ENCODE data around the gene CHRNB2.

DNA sequence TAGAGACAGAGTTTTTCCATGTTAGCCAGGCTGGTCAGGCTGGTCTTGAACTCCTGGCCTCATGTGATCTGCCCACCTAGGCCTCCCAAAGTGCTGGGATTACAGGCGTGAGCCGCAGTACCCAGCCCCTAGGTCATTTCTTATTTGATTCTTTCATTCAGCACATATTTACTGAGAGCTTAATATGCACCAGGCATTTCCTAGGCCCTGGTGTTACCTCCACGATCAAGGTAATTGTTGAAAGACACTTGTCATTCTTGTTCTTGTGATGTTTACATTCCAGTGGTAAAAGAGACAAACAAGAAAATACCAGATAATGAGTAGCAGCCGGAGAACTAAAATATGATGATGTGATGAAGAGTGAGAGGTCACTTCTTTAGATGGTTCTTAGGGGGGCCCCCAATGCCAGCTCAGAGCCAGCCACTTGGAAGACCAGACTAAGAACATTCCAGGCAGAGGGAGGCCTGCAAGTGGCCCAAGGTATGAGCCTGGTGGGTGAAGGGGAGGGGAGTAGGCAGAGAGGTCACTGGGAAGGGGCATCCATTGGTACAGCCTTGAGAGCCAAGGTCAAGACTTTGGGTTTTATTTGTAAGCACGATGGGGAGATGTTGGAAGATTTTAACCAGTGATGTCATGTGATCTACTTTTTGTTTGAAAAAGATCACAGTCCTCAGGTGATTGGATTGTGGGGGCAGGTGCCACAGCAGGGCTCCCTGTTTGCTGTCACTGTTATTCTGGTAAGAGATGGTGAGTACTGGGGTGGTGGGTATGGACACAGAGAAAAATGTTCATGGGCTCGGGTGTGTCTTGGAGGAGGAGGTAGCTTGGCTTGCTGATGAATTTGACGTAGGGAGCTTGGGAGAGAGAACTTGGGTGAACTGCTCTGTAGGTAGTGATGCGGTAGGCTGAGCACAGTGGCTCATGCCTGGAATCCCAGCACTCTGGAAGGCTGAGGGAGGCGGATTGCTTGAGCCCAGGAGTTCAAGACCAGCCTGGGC, 27.8 kb upstream of the CHRNB2 start:
- TF ChIP-seq POLR2A (IDR thresholded peaks at IDR 0.05): no peak
- TF ChIP-seq, protein P1, sequence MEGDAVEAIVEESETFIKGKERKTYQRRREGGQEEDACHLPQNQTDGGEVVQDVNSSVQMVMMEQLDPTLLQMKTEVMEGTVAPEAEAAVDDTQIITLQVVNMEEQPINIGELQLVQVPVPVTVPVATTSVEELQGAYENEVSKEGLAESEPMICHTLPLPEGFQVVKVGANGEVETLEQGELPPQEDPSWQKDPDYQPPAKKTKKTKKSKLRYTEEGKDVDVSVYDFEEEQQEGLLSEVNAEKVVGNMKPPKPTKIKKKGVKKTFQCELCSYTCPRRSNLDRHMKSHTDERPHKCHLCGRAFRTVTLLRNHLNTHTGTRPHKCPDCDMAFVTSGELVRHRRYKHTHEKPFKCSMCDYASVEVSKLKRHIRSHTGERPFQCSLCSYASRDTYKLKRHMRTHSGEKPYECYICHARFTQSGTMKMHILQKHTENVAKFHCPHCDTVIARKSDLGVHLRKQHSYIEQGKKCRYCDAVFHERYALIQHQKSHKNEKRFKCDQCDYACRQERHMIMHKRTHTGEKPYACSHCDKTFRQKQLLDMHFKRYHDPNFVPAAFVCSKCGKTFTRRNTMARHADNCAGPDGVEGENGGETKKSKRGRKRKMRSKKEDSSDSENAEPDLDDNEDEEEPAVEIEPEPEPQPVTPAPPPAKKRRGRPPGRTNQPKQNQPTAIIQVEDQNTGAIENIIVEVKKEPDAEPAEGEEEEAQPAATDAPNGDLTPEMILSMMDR (IDR thresholded peaks at IDR 0.05): no peak

All from lower leg skin (tissue), 3 donors.